Activated CD4-positive, alpha-beta memory T cell treated with anti-CD3 and anti-CD28 coated beads for 36 hours (primary cell): ENCODE data around the gene USP20. TPM values are rescaled to one million over a fixed set of nuclear protein-coding genes. Genes with fewer than 3 reads are reported as not detected.

ENCODE experiments used
- CTCF ChIA-PET: fragments of 350-600 bp; sonication (Branson Sonifier 250); formaldehyde crosslinking; loops from one replicate; lab custom pipeline; 2021; ENCODE audit warnings: antibody characterized with exemption, inconsistent platforms; lab: Charles Lee
- POLR2A ChIA-PET: fragments of 350-600 bp; sonication (Branson Sonifier 250); formaldehyde crosslinking; loops from one replicate; lab custom pipeline; 2021; ENCODE audit warnings: antibody characterized with exemption; lab: Charles Lee
- DNase-seq: peaks from one replicate; pipeline ENCODE4 v3.0.0-alpha.2; 2020
- H3K27ac Mint-ChIP-seq: one replicate; pipeline ENCODE4 v1.8.0; 2021; ENCODE audit warnings: mixed read lengths
- H3K27me3 Mint-ChIP-seq: one replicate; pipeline ENCODE4 v1.8.0; 2021; ENCODE audit warnings: mixed read lengths
- H3K36me3 Mint-ChIP-seq: one replicate; pipeline ENCODE4 v1.8.0; 2021; ENCODE audit warnings: mixed read lengths
- H3K4me1 Mint-ChIP-seq: one replicate; pipeline ENCODE4 v1.8.0; 2021; ENCODE audit warnings: low read depth, mixed read lengths
- H3K4me3 Mint-ChIP-seq: one replicate; pipeline ENCODE4 v1.8.0; 2021; ENCODE audit warnings: mild to moderate bottlenecking, mixed read lengths
- H3K9me3 Mint-ChIP-seq: one replicate; pipeline ENCODE4 v1.8.0; 2021; ENCODE audit warnings: mixed read lengths
- intact Hi-C: fragments of 100-400 bp; cut with micrococcal nuclease; formaldehyde crosslinking; loops from one replicate; pipeline ENCODE4 v1.15.1; 2023
- total RNA-seq, 2 experiments: library from RNA; stranded (reverse); gene quantifications; one replicate each; pipeline ENCODE4 v1.2.3, GENCODE V29; 2021

Gene USP20
- total RNA-seq, 2 experiments from 2014 or later = 51.6 to 55.3 TPM

DNA sequence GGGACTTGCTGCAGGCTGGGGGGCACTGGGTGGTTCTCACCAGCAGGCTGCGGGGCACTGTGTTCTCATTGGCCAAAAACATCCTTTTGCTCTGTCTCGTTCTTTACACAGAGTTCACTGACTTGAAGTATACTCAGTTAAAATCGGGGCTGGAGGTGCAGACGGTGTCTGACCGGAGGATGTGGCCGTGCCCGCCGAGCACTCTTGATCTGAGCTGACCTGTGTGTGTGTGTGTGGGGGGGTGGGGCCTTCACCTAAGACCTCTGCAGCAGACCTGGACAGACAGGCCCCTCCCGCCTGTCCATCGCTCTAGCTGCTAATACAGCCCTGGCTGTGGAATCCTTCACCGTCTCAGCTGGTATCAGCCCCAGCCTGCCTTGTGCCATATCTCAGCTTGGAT, 25.1 kb upstream of the USP20 start:
- Mint-ChIP-seq H3K9me3 (no peaks in the 10 kb centered on the region), H3K36me3 (peaks cover 44% of the 10 kb centered on the region), H3K27ac (peak overlapping the region; percentile 45), H3K4me1 (peaks cover 25% of the 10 kb centered on the region), H3K27me3 (no peaks in the 10 kb centered on the region), H3K4me3 (no peak overlapping the region)
- CTCF ChIA-PET = interaction anchor here (0.9 to 2.1 kb wide), 3 partner anchors 20 to 84 kb away, joined by 3 to 7 read pairs (median 3); no protein-coding TSS in a partner anchor
- DNase-seq = no peak
- POLR2A ChIA-PET = no interaction called here
- intact Hi-C loops = no loop called here

DNA sequence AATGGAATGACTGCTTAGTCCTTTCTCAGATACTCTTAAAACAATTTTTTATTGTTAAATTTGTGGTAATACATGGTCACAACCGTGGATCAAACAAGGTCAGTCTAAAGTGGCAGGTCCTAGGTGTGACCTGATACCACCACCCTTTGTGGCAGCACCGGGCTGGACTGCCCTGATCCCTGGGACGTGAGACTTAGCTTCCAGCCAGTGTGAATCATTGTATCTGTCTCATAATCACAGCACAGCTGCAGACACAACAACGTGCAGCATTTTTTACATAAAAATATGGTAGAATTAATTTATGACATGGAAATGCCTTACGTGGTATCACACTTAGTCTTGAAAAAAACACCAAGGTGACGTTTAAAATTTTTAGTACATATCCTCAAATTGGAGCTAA, 24.5 kb upstream of the USP20 start:
- no peaks in the 10 kb centered on the region for H3K27me3 Mint-ChIP-seq
- peaks cover 22% of the 10 kb centered on the region for H3K4me1 Mint-ChIP-seq
- no peak for DNase-seq
- intact Hi-C loops = no loop called here
- no peaks in the 10 kb centered on the region for H3K9me3 Mint-ChIP-seq
- H3K4me3 Mint-ChIP-seq = no peak overlapping the region
- CTCF ChIA-PET = interaction anchor here (0.8 to 2.1 kb wide), 4 partner anchors 20 to 297 kb away, joined by 3 to 7 read pairs (median 4); no protein-coding TSS in a partner anchor
- no peak overlapping the region for H3K27ac Mint-ChIP-seq
- POLR2A ChIA-PET = interaction anchor here (1.0 to 1.7 kb wide), 2 partner anchors 24 to 73 kb away, joined by 3 to 5 read pairs; partner anchors contain the start of genes C9orf78 and USP20
- H3K36me3 Mint-ChIP-seq = peaks cover 45% of the 10 kb centered on the region

DNA sequence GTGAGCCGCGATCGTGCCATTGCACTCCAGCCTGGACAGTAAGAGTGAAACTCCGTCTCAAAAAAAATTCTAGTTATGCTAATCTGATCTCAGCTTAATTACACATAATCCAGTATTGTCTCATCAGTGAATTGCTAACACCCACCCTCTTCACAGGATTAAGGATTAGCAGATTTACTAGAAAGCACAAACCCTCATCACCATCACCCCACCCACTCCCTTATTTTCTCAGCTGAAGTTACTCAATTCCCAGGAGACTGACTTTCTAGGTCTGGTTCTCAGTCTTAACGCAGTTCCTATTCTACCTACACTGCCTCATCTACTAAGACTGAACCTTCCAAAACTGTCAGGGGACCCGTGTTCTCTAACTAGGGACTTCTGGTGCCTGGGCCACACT, 23.3 kb upstream of the USP20 start:
- intact Hi-C loops = no loop called here
- no peaks in the 10 kb centered on the region for H3K27me3 Mint-ChIP-seq
- ChIA-PET POLR2A (interaction anchor here (0.7 to 1.7 kb wide), 5 partner anchors 9 to 76 kb away, joined by 3 to 5 read pairs (median 4); partner anchors contain the start of genes C9orf78, TOR1B and USP20), CTCF (interaction anchor here (1.0 to 1.9 kb wide), 3 partner anchors 9 to 295 kb away, joined by 3 to 4 read pairs (median 3); partner anchors contain the start of gene TOR1B)
- H3K27ac Mint-ChIP-seq = peak overlapping the region; percentile 46
- H3K4me3 Mint-ChIP-seq = no peak overlapping the region
- H3K36me3 Mint-ChIP-seq = peaks cover 48% of the 10 kb centered on the region
- H3K9me3 Mint-ChIP-seq = no peaks in the 10 kb centered on the region
- peaks cover 16% of the 10 kb centered on the region for H3K4me1 Mint-ChIP-seq
- peak; percentile 39 for DNase-seq

DNA sequence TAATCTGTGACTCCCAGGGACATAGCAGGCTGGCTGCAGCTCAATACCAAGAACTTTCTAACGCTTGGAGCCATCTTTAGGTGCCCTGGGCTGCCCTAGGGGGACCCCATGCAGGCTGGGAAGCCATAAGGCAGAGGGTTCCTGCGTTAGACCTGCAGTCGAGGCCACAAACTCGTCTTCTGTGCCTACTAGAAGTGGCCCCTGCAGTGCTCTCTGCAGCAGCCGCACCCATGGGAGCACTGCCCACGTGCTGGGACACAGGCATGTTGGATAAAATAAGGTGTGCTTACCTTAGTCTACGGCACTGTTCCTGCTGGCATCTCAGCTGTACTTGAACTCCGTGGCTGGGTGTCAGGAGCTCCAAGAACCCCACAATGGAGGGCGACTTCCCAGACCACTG, 22.9 kb upstream of the USP20 start:
- POLR2A ChIA-PET = interaction anchor here (0.9 to 1.7 kb wide), 4 partner anchors 9 to 22 kb away, joined by 4 to 5 read pairs (median 4); partner anchors contain the start of genes C9orf78, TOR1B and USP20
- intact Hi-C loops = no loop called here
- peaks cover 16% of the 10 kb centered on the region for H3K4me1 Mint-ChIP-seq

DNA sequence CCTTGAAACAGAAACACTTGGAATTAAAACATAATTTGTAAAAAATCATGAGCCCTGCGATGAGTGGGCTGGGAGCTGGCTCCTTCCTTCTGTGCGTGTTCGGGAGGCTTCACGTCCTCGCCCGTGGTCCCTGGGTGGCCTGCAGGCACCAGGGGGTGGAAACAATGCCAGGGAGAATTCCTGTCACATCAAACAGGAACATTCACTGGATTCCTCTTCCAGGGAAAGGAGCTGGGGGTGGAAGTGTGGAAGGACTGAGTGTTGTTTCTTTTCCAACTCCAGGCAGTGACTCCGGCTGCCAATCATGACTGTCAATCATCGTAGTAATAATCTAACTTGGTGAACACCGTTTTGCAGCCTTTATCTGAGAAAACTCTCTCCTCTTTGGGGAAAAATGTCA, 21.6 kb upstream of the USP20 start:
- no peak overlapping the region for H3K27ac Mint-ChIP-seq
- no peak overlapping the region for H3K4me3 Mint-ChIP-seq
- CTCF ChIA-PET = no interaction called here
- H3K4me1 Mint-ChIP-seq = peaks cover 16% of the 10 kb centered on the region
- H3K9me3 Mint-ChIP-seq = no peaks in the 10 kb centered on the region
- no peak for DNase-seq
- intact Hi-C loops = no loop called here
- peaks cover 46% of the 10 kb centered on the region for H3K36me3 Mint-ChIP-seq
- POLR2A ChIA-PET = no interaction called here
- H3K27me3 Mint-ChIP-seq = no peaks in the 10 kb centered on the region

More for the DNA sequence above, 22.9 kb upstream of the USP20 start:
- Mint-ChIP-seq H3K9me3 (no peaks in the 10 kb centered on the region), H3K36me3 (peaks cover 47% of the 10 kb centered on the region), H3K27me3 (no peaks in the 10 kb centered on the region), H3K4me3 (no peak overlapping the region), H3K27ac (peak overlapping the region; percentile 46)
- CTCF ChIA-PET = interaction anchor here (1.6 to 1.9 kb wide), 2 partner anchors 9 to 295 kb away, joined by 3 to 4 read pairs; partner anchors contain the start of gene TOR1B
- DNase-seq = no peak

DNA sequence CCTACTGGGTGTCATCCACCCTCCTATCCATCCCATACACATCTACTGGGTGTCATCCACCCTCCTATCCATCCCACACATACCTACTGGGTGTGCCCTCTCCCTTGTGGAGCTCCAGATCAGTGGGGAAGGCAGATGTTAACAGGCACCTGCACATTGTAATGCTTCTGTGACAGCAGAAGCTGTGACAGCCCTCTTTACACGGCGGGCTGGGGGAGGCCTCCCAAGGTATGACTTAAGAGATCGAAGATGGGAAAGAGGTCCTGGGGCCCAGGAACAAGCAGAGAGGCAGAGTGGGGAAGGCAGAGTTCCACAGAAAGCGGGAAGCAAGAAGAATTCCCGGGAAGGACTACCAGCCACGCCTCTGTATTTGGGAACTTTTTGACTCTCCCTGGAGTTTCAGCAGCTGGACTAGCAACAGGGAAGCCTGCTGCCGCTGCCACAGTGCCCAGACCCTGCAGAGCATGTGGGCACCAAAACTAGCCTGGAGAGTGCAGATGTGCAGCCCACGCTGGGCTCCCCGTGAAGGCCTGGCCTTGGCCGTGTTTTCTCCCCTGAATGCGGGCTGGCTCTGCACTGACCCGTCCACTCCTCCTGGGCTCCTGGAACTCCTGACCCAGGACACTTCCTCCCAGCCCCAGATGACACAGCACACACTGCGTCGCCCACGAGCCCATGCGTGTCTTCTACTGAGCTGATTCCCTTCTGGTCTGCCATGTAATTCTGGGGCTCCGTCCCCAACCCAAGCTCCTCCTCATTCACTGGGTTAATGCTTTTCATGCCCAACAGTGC, 20.6 kb upstream of the USP20 start:
- DNase-seq = no peak

DNA sequence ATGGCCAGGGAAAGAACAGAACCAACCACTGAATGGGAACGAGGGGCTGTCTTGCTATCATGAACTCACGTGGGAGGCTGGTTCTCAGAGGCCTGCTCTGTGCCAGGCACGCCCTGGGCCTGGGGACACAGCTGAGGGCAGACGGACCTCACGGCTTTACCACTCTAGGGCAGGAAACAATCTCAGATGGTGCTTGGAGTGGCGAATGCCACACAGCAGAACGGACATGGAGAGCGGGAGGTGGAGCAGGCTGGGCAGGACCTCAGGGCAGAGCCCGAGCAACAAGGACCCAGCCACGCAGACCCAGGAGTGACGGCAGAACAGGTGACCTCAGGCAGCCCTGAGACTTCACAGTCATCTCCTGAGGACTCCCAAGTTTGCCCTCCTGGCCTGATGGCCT, 20.0 kb upstream of the USP20 start:
- Mint-ChIP-seq H3K27me3 (no peaks in the 10 kb centered on the region), H3K9me3 (no peaks in the 10 kb centered on the region), H3K27ac (no peak overlapping the region), H3K4me3 (no peak overlapping the region), H3K4me1 (peaks cover 13% of the 10 kb centered on the region), H3K36me3 (peaks cover 37% of the 10 kb centered on the region)
- POLR2A ChIA-PET = no interaction called here
- no peak for DNase-seq
- intact Hi-C loops = no loop called here
- CTCF ChIA-PET = no interaction called here

More for the DNA sequence above, 20.6 kb upstream of the USP20 start:
- POLR2A ChIA-PET = no interaction called here
- Mint-ChIP-seq H3K4me3 (no peak overlapping the region), H3K9me3 (no peaks in the 10 kb centered on the region), H3K36me3 (peaks cover 43% of the 10 kb centered on the region), H3K27me3 (no peaks in the 10 kb centered on the region), H3K4me1 (peaks cover 13% of the 10 kb centered on the region), H3K27ac (no peak overlapping the region)
- intact Hi-C loops = no loop called here
- CTCF ChIA-PET = no interaction called here

DNA sequence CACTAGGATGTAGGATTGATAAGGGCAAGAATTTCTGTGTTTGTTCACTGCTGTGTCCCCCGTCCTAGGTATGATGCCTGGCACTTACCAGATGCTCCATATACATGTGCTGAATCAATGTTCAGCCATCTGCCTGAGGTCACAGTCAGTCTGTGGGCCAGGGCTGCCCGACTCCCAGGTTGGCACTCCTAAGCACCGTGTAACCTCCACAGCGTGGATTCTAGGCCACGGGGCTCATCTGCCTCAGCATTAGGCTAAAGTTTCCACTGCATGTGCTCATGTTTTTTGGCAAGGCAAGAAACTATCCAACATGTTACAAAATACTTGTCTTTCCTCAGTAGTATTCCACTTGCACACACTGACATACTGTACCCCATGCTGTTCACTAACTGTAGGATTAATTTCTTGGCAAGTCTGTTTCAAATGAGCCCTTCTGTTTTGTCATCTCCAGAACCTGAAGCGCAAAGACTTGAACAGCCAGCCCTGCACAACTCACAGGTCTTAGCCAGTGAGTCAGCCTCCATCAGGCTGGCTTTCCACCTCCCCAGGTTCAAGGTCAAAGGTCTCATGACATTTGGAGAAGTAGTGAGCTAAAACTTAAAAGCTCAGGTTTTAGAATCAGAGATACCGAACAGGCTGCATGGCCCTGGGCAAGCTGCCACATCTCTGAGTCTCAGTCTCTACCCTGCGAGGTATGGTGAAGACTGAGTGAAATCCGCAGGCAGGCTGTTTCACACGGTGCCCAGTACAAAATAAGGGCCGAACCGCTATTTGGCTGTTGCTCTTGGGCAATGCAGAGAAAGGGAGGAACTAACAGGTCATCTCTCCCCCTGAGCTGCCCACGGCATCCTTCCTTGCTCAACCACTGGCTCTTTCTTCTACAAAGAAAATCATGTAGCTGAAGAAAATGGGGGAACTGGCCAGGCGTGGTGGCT, 18.5 kb upstream of the USP20 start:
- Mint-ChIP-seq H3K4me1 (peaks cover 4% of the 10 kb centered on the region), H3K36me3 (peaks cover 34% of the 10 kb centered on the region), H3K9me3 (no peaks in the 10 kb centered on the region), H3K27ac (no peak overlapping the region), H3K4me3 (no peak overlapping the region), H3K27me3 (no peaks in the 10 kb centered on the region)
- ChIA-PET CTCF (no interaction called here), POLR2A (no interaction called here)
- DNase-seq = no peak
- intact Hi-C loops = no loop called here

DNA sequence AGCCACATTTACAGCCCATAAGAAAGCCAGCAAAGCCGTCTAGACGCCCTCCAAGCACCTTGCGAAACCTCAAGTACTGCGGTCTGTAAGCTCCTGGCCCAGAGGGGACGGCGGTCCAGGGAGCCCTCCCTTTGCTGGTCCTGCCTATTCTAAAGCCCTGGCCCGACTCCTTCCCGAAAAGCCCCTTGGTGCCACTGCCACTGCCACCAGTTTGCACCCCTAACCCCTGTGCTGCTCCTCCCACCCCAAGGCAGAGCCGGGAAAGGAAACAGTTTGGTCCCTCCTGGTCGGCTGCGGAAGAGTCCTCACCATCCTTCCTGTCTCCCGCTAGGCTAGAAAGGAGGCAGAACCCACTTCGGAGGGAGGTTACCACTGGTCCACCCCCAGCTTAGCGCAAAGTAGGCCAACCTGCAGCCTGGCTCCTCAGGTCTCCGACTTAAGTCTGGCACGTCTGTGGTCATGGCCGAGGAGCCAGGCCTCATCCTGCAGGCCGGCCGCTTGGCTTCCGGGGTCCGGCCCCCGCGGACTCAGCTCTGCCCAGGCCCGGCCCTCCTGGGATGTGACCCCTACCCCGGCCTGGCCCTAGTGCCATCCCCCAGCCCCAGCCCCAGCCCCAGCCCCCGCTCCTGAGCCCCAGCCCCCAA, 12.2 kb upstream of the USP20 start:
- no peaks in the 10 kb centered on the region for H3K9me3 Mint-ChIP-seq
- intact Hi-C loops = loop anchor here (5.0 to 10.0 kb wide), 2 partner anchors 39 to 892 kb away; no protein-coding TSS in a partner anchor
- DNase-seq = peak; percentile 45
- peaks cover 13% of the 10 kb centered on the region for H3K4me1 Mint-ChIP-seq
- CTCF ChIA-PET = no interaction called here
- H3K4me3 Mint-ChIP-seq = peak overlapping the region; percentile 81
- H3K27ac Mint-ChIP-seq = peak overlapping the region; percentile 73
- POLR2A ChIA-PET = no interaction called here
- H3K27me3 Mint-ChIP-seq = no peaks in the 10 kb centered on the region
- H3K36me3 Mint-ChIP-seq = peaks cover 24% of the 10 kb centered on the region

DNA sequence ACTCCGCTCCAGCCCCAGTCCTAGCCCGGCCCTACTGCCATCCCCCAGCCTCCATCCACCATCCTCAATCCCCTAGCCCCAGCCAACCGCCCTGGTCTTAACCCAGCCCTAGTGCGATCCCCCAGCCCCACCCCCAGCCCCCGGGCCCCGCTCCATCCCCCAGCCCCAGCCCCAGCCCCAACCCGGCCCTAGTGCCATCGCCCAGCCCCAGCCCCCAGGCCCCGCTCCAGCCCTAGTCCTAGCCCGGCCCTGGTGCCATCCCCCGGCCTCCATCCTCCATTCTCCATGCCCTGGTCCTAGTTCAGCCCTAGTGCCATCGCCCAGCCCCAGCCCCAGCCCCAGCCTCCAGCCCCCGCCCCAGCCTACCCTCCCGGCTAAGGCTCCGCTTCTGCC, 11.7 kb upstream of the USP20 start:
- H3K27ac Mint-ChIP-seq = peak overlapping the region; percentile 80
- H3K4me3 Mint-ChIP-seq = peak overlapping the region; percentile 81
- H3K27me3 Mint-ChIP-seq = no peaks in the 10 kb centered on the region
- H3K9me3 Mint-ChIP-seq = no peaks in the 10 kb centered on the region
- intact Hi-C loops = loop anchor here (5.0 to 10.0 kb wide), 2 partner anchors 39 to 891 kb away; no protein-coding TSS in a partner anchor
- peak; percentile 16 for DNase-seq
- ChIA-PET POLR2A (interaction anchor here (1.0 kb wide), 1 partner anchor 20 kb away, joined by 4 read pairs; the partner anchor contains the start of gene TOR1B), CTCF (no interaction called here)
- H3K4me1 Mint-ChIP-seq = peaks cover 13% of the 10 kb centered on the region
- H3K36me3 Mint-ChIP-seq = peaks cover 23% of the 10 kb centered on the region

DNA sequence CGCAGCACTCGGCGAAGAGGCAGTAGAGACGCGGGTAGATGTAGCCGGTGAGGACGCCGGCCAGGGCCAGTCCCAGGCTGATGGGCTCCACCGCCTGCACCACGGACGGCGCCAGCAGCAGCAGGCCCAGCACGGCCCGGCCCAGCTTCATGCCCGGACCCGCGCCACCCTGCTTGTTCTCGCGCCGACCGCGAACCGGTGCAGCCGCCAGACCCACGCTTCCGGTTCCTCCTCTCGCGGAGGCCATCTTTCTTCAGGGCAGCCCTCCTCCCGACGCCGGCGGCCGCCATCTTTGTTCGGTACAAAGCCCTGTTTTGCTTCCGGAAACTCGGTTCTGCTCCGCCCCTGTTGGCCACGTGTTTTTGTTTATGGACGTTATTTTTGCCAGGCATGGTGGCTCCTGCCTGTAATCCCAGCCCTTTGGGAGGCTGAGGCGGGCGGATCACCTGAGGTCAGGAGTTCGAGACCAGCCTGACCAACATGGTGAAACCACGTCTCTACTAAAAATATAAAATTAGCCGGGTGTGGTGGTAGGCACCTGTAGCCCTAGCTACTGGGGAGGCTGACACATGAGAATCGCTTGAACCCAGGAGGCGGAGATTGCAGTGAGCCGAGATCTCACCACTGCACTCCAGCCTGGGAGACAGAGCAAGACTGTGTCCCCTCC, 11.2 kb upstream of the USP20 start, which contains the start of gene TOR1A:
TSS of gene TOR1A (minus strand) at position 202 of the 667 bp plus-strand sequence. CDS start at position 151, 51 bp downstream.
- H3K9me3 Mint-ChIP-seq = no peaks in the 10 kb centered on the region

More for the DNA sequence above, 11.2 kb upstream of the USP20 start, which contains the start of gene TOR1A:
- CTCF ChIA-PET = no interaction called here
- H3K4me1 Mint-ChIP-seq = peaks cover 13% of the 10 kb centered on the region
- intact Hi-C loops = loop anchor here (1.0 to 10.0 kb wide), 4 partner anchors 11 to 891 kb away; partner anchors contain the start of genes C9orf78, TOR1B and USP20
- H3K27ac Mint-ChIP-seq = peak within 1 kb of the TSS; percentile 80
- DNase-seq = peak; percentile 96
- POLR2A ChIA-PET = interaction anchor here (1.0 to 1.5 kb wide), 2 partner anchors 10 to 21 kb away, joined by 3 to 4 read pairs; partner anchors contain the start of gene TOR1B
- peaks cover 22% of the 10 kb centered on the region for H3K36me3 Mint-ChIP-seq
- H3K4me3 Mint-ChIP-seq = peak within 1 kb of the TSS; percentile 81
- no peaks in the 10 kb centered on the region for H3K27me3 Mint-ChIP-seq
